Ovary (tissue), 3 donors: ENCODE results near the gene NAALAD2.

ENCODE experiments used
- CTCF ChIP-seq, 3 donors: fragments of 450-650 bp in 2 of 3; fragments of 200-600 bp in 1 of 3; IDR thresholded peaks; one replicate each; pipeline versions ENCODE4 v1.5.1 to v1.8.0; 2016 to 2022; ENCODE audit warnings: antibody characterized with exemption in 3 of 3, mild to moderate bottlenecking in 1 of 3
- EP300 ChIP-seq: sonication (generic); formaldehyde crosslinking; IDR thresholded peaks from one replicate; pipeline ENCODE4 v1.6.1; 2017; ENCODE audit warnings: antibody characterized with exemption
- POLR2A ChIP-seq: fragments of 450-650 bp; IDR thresholded peaks from one replicate; pipeline ENCODE4 v1.6.1; 2017; ENCODE audit warnings: antibody characterized with exemption, mild to moderate bottlenecking, moderate library complexity
- donor health status: DM: no; HTN: no; CAD: no.

- TF ChIP-seq CTCF (IDR thresholded peaks at IDR 0.05), result no peak
- no peak for TF ChIP-seq POLR2A
- no peak for TF ChIP-seq EP300
Measured at GRCh38 chr11:90189011-90189410, 54.5 kb downstream of the NAALAD2 start.
